ENCODE results near the gene PLCH1. TPM values are rescaled to one million over a fixed set of nuclear protein-coding genes. Genes with fewer than 3 reads are reported as not detected.

Gene PLCH1
- total and polyA plus RNA-seq, 4 donors = 0.03 to 1.0 (median 0.22) TPM

GRCh38 chr3:155453512-155453911 is 291.4 kb downstream of the PLCH1 start:
- no peak for DNase-seq (ENCODE audit: low spot score)
- Histone ChIP-seq H3K4me3 (ENCODE audit: low read depth in 1 of 3, low read length in 3 of 3) (no peak overlapping the region), H3K9ac (ENCODE audit: low read depth in 1 of 2, low read length in 2 of 2) (no peak overlapping the region), H3K9me3 (ENCODE audit: control insufficient read depth in 4 of 4, low read length in 3 of 4) (no peaks in the 10 kb centered on the region), H3K27me3 (ENCODE audit: control insufficient read depth in 4 of 4, insufficient read depth in 4 of 4, low read length in 3 of 4) (no peaks in the 10 kb centered on the region), H3K27ac (ENCODE audit: low read depth in 1 of 2, low read length in 2 of 2) (no peak overlapping the region), H3K4me1 (ENCODE audit: control insufficient read depth in 4 of 4, insufficient read depth in 4 of 4, low read length in 3 of 4) (no peaks in the 10 kb centered on the region), H3K36me3 (ENCODE audit: control insufficient read depth in 4 of 4, insufficient read depth in 3 of 4, low read depth in 1 of 4, low read length in 3 of 4) (no peaks in the 10 kb centered on the region)
- TF ChIP-seq HNF4A (conservative IDR thresholded peaks at IDR 0.05) (no peak), NR2F2 (IDR thresholded peaks at IDR 0.05) (no peak), RAD21 (IDR thresholded peaks at IDR 0.05) (no peak), HNF4G (IDR thresholded peaks at IDR 0.05) (no peak), ATF3 (IDR thresholded peaks at IDR 0.05) (no peak), GABPA (IDR thresholded peaks at IDR 0.05 in 1 of 2, conservative IDR thresholded peaks at IDR 0.05 in 1 of 2) (no peak), CTCF (IDR thresholded peaks at IDR 0.05; ENCODE audit: low read depth, low read length, missing input control) (no peak)
- WGBS = 92% methylated on average over 1 of the region's 1 CpG

- WGBS = 74% methylated on average over 3 of the region's 3 CpGs
- Histone ChIP-seq H3K36me3 (ENCODE audit: control insufficient read depth in 4 of 4, insufficient read depth in 3 of 4, low read depth in 1 of 4, low read length in 3 of 4) (no peaks in the 10 kb centered on the region), H3K27ac (ENCODE audit: low read depth in 1 of 2, low read length in 2 of 2) (no peak overlapping the region), H3K9ac (ENCODE audit: low read depth in 1 of 2, low read length in 2 of 2) (no peak overlapping the region), H3K4me3 (ENCODE audit: low read depth in 1 of 3, low read length in 3 of 3) (no peak overlapping the region), H3K9me3 (ENCODE audit: control insufficient read depth in 4 of 4, low read length in 3 of 4) (no peaks in the 10 kb centered on the region), H3K27me3 (ENCODE audit: control insufficient read depth in 4 of 4, insufficient read depth in 4 of 4, low read length in 3 of 4) (no peaks in the 10 kb centered on the region), H3K4me1 (ENCODE audit: control insufficient read depth in 4 of 4, insufficient read depth in 4 of 4, low read length in 3 of 4) (no peaks in the 10 kb centered on the region)
- TF ChIP-seq HNF4A (conservative IDR thresholded peaks at IDR 0.05) = no peak
- TF ChIP-seq MAX (IDR thresholded peaks at IDR 0.05) = no peak
- no peak for TF ChIP-seq FOXA1 (IDR thresholded peaks at IDR 0.05)
- TF ChIP-seq CTCF (IDR thresholded peaks at IDR 0.05; ENCODE audit: low read depth, low read length, missing input control) = no peak
- TF ChIP-seq SP1 (IDR thresholded peaks at IDR 0.05) = no peak
- TF ChIP-seq JUND (IDR thresholded peaks at IDR 0.05) = no peak
- no peak for DNase-seq (ENCODE audit: low spot score)
Measured at GRCh38 chr3:155449613-155450267, 295.1 kb downstream of the PLCH1 start.

- no peaks in the 10 kb centered on the region for H3K4me1 ChIP-seq (ENCODE audit: control insufficient read depth in 4 of 4, insufficient read depth in 4 of 4, low read length in 3 of 4)
- no peak overlapping the region for H3K4me3 ChIP-seq (ENCODE audit: low read depth in 1 of 3, low read length in 3 of 3)
- no peaks in the 10 kb centered on the region for H3K9me3 ChIP-seq (ENCODE audit: control insufficient read depth in 4 of 4, low read length in 3 of 4)
- H3K9ac ChIP-seq (ENCODE audit: low read depth in 1 of 2, low read length in 2 of 2) = no peak overlapping the region
- DNase-seq (ENCODE audit: low spot score) = no peak
- 77% methylated on average over 3 of the region's 3 CpGs for WGBS
- no peak overlapping the region for H3K27ac ChIP-seq (ENCODE audit: low read depth in 1 of 2, low read length in 2 of 2)
- no peaks in the 10 kb centered on the region for H3K36me3 ChIP-seq (ENCODE audit: control insufficient read depth in 4 of 4, insufficient read depth in 3 of 4, low read depth in 1 of 4, low read length in 3 of 4)
- H3K27me3 ChIP-seq (ENCODE audit: control insufficient read depth in 4 of 4, insufficient read depth in 4 of 4, low read length in 3 of 4) = no peaks in the 10 kb centered on the region
- TF ChIP-seq ATF3 (IDR thresholded peaks at IDR 0.05) (no peak), GABPA (IDR thresholded peaks at IDR 0.05 in 1 of 2, conservative IDR thresholded peaks at IDR 0.05 in 1 of 2) (no peak), HNF4G (IDR thresholded peaks at IDR 0.05) (no peak), JUND (IDR thresholded peaks at IDR 0.05) (no peak), NR2F2 (IDR thresholded peaks at IDR 0.05) (no peak), RAD21 (IDR thresholded peaks at IDR 0.05) (no peak), ZBTB33 (IDR thresholded peaks at IDR 0.05) (no peak), TAF1 (conservative IDR thresholded peaks at IDR 0.05) (no peak), YY1 (IDR thresholded peaks at IDR 0.05) (no peak), REST (IDR thresholded peaks at IDR 0.05) (no peak), RXRA (IDR thresholded peaks at IDR 0.05) (no peak), SP1 (IDR thresholded peaks at IDR 0.05) (no peak)
Measured at GRCh38 chr3:155448531-155448930, 296.3 kb downstream of the PLCH1 start.
